IPS-18a (cell line): ENCODE measurements around the gene GRIN2B.

Source experiments
- H3K27ac ChIP-seq: one replicate; pipeline ENCODE4 v1.5.1; 2013; ENCODE audit warnings: low read length
- H3K27me3 ChIP-seq: one replicate; pipeline ENCODE4 v1.6.1; 2013; ENCODE audit warnings: mild to moderate bottlenecking, low read length; ENCODE audit not compliant: control insufficient read depth, insufficient read depth
- H3K36me3 ChIP-seq: one replicate; pipeline ENCODE4 v1.6.1; 2013; ENCODE audit warnings: low read depth, low read length; ENCODE audit not compliant: control insufficient read depth
- H3K4me1 ChIP-seq: one replicate; pipeline ENCODE4 v1.6.1; 2013; ENCODE audit warnings: low read depth, low read length; ENCODE audit not compliant: control insufficient read depth
- H3K4me3 ChIP-seq: one replicate; pipeline ENCODE4 v1.5.1; 2013; ENCODE audit warnings: low read length
- H3K9ac ChIP-seq: one replicate; pipeline ENCODE4 v1.6.1; 2013; ENCODE audit warnings: mild to moderate bottlenecking, low read length, moderate library complexity
- H3K9me3 ChIP-seq: one replicate; pipeline ENCODE4 v1.6.1; 2013; ENCODE audit warnings: low read depth, low read length; ENCODE audit not compliant: control insufficient read depth

GRIN2B gene

GRCh38 chr12:13981296-13981962 is at the start of gene GRIN2B:
GRIN2B (minus strand) TSS chr12:13981602; CDS start chr12:13866208, 115,394 bp downstream.
- Histone ChIP-seq H3K36me3 (no peaks in the 10 kb centered on the region), H3K4me3 (peak within 1 kb of the TSS; percentile 85), H3K9ac (peak within 1 kb of the TSS; percentile 10), H3K27ac (no peak within 1 kb of the TSS), H3K27me3 (peaks cover 58% of the 10 kb centered on the region), H3K4me1 (no peaks in the 10 kb centered on the region), H3K9me3 (no peaks in the 10 kb centered on the region)

GRCh38 chr12:14026537-14026936 is 45.1 kb upstream of the GRIN2B start:
- Histone ChIP-seq H3K9ac (no peak overlapping the region), H3K9me3 (no peaks in the 10 kb centered on the region), H3K27me3 (no peaks in the 10 kb centered on the region), H3K27ac (no peak overlapping the region), H3K4me3 (no peak overlapping the region), H3K4me1 (no peaks in the 10 kb centered on the region), H3K36me3 (no peaks in the 10 kb centered on the region)

- no peaks in the 10 kb centered on the region for H3K36me3 ChIP-seq
- H3K4me1 ChIP-seq = no peaks in the 10 kb centered on the region
- H3K4me3 ChIP-seq = no peak overlapping the region
- H3K27me3 ChIP-seq = no peaks in the 10 kb centered on the region
- H3K9me3 ChIP-seq = no peaks in the 10 kb centered on the region
- H3K27ac ChIP-seq = no peak overlapping the region
- no peak overlapping the region for H3K9ac ChIP-seq
Observed at GRCh38 chr12:14024591-14024990, 43.2 kb upstream of the GRIN2B start.

GRCh38 chr12:14018080-14018479 is 36.7 kb upstream of the GRIN2B start:
- H3K4me3 ChIP-seq = no peak overlapping the region
- no peaks in the 10 kb centered on the region for H3K27me3 ChIP-seq
- no peak overlapping the region for H3K27ac ChIP-seq
- no peaks in the 10 kb centered on the region for H3K36me3 ChIP-seq
- H3K9ac ChIP-seq = no peak overlapping the region
- no peaks in the 10 kb centered on the region for H3K9me3 ChIP-seq
- no peaks in the 10 kb centered on the region for H3K4me1 ChIP-seq

GRCh38 chr12:14010989-14011388 is 29.6 kb upstream of the GRIN2B start:
- no peak overlapping the region for H3K4me3 ChIP-seq
- H3K36me3 ChIP-seq = no peaks in the 10 kb centered on the region
- no peaks in the 10 kb centered on the region for H3K9me3 ChIP-seq
- no peaks in the 10 kb centered on the region for H3K4me1 ChIP-seq
- H3K27ac ChIP-seq = no peak overlapping the region
- H3K9ac ChIP-seq = no peak overlapping the region
- H3K27me3 ChIP-seq = no peaks in the 10 kb centered on the region

GRCh38 chr12:14007639-14008038 is 26.2 kb upstream of the GRIN2B start:
- Histone ChIP-seq H3K4me3 (no peak overlapping the region), H3K27ac (no peak overlapping the region), H3K27me3 (no peaks in the 10 kb centered on the region), H3K36me3 (no peaks in the 10 kb centered on the region), H3K4me1 (no peaks in the 10 kb centered on the region), H3K9me3 (no peaks in the 10 kb centered on the region), H3K9ac (no peak overlapping the region)

- Histone ChIP-seq H3K9me3 (no peaks in the 10 kb centered on the region), H3K4me1 (no peaks in the 10 kb centered on the region), H3K9ac (no peak overlapping the region), H3K27me3 (no peaks in the 10 kb centered on the region), H3K36me3 (no peaks in the 10 kb centered on the region), H3K4me3 (no peak overlapping the region), H3K27ac (no peak overlapping the region)
Observed at GRCh38 chr12:13992585-13992984, 11.2 kb upstream of the GRIN2B start.

- Histone ChIP-seq H3K9me3 (no peaks in the 10 kb centered on the region), H3K27ac (no peak overlapping the region), H3K4me1 (no peaks in the 10 kb centered on the region), H3K27me3 (no peaks in the 10 kb centered on the region), H3K4me3 (no peak overlapping the region), H3K9ac (no peak overlapping the region), H3K36me3 (no peaks in the 10 kb centered on the region)
Observed at GRCh38 chr12:13992106-13992505, 10.7 kb upstream of the GRIN2B start.

GRCh38 chr12:13986031-13986430 is 4.6 kb upstream of the GRIN2B start:
- H3K27me3 ChIP-seq = peaks cover 26% of the 10 kb centered on the region
- no peak overlapping the region for H3K27ac ChIP-seq
- H3K4me3 ChIP-seq = no peak overlapping the region
- H3K36me3 ChIP-seq = no peaks in the 10 kb centered on the region
- no peak overlapping the region for H3K9ac ChIP-seq
- no peaks in the 10 kb centered on the region for H3K4me1 ChIP-seq
- H3K9me3 ChIP-seq = no peaks in the 10 kb centered on the region

- H3K4me3 ChIP-seq = peak overlapping the region; percentile 85
- no peaks in the 10 kb centered on the region for H3K4me1 ChIP-seq
- H3K36me3 ChIP-seq = no peaks in the 10 kb centered on the region
- no peak overlapping the region for H3K27ac ChIP-seq
- no peak overlapping the region for H3K9ac ChIP-seq
- H3K27me3 ChIP-seq = peaks cover 58% of the 10 kb centered on the region
- H3K9me3 ChIP-seq = no peaks in the 10 kb centered on the region
Observed at GRCh38 chr12:13981990-13982389, 588 bp upstream of the GRIN2B start.

GRCh38 chr12:13980538-13981295 is 685 bp downstream of the GRIN2B start:
- Histone ChIP-seq H3K27ac (no peak overlapping the region), H3K27me3 (peaks cover 58% of the 10 kb centered on the region), H3K36me3 (no peaks in the 10 kb centered on the region), H3K4me1 (no peaks in the 10 kb centered on the region), H3K9me3 (no peaks in the 10 kb centered on the region), H3K4me3 (peak overlapping the region; percentile 85), H3K9ac (peak overlapping the region; percentile 10)
